WTC11 (cell line): Measurements from ENCODE around the gene GALNT9. TPM values are rescaled to one million over a fixed set of nuclear protein-coding genes. Genes with fewer than 3 reads are reported as not detected.

ENCODE experiments used
- ATAC-seq: fragments of 200-7000 bp; cut with Tn5 transposase; 2 replicates; pipeline ENCODE4 v1.10.0; 2021; ENCODE audit warnings: mild to moderate bottlenecking, moderate library complexity
- CTCF ChIA-PET: fragments of 300-600 bp; sonication (Branson Sonifier 250); formaldehyde crosslinking; loops from one replicate; lab custom pipeline; 2021; ENCODE audit warnings: antibody characterized with exemption; lab: Charles Lee
- POLR2A ChIA-PET: fragments of 350-600 bp; sonication (Branson Sonifier 250); formaldehyde crosslinking; loops from one replicate; lab custom pipeline; 2021; ENCODE audit warnings: antibody characterized with exemption; lab: Charles Lee
- DNase-seq: peaks from one replicate; pipeline ENCODE4 v3.0.0; 2021; ENCODE audit warnings: low spot score
- H3K27ac Mint-ChIP-seq: 2 replicates; pipeline ENCODE4 v1.8.0; 2021; ENCODE audit warnings: mixed read lengths
- H3K27me3 Mint-ChIP-seq: 2 replicates; pipeline ENCODE4 v1.8.0; 2021; ENCODE audit warnings: low read depth, mild to moderate bottlenecking, moderate library complexity, mixed read lengths
- H3K36me3 Mint-ChIP-seq: 2 replicates; pipeline ENCODE4 v1.8.0; 2021; ENCODE audit warnings: mixed read lengths
- H3K4me1 Mint-ChIP-seq: 2 replicates; pipeline ENCODE4 v1.8.0; 2022; ENCODE audit warnings: mixed read lengths
- H3K4me3 Mint-ChIP-seq: 2 replicates; pipeline ENCODE4 v1.8.0; 2021; ENCODE audit warnings: mild to moderate bottlenecking, moderate library complexity, mixed read lengths
- H3K9me3 Mint-ChIP-seq: 2 replicates; pipeline ENCODE4 v1.8.0; 2021; ENCODE audit warnings: mixed read lengths
- ESRRA ChIP-seq: sonication (generic); formaldehyde crosslinking; IDR thresholded peaks from 2 replicates; pipeline ENCODE4 v1.8.1; 2022; ENCODE audit warnings: mild to moderate bottlenecking, missing genetic modification reagents, borderline replicate concordance
- FOXK1 ChIP-seq: sonication (generic); formaldehyde crosslinking; IDR thresholded peaks from 2 replicates; pipeline ENCODE4 v1.8.0; 2022; ENCODE audit warnings: mild to moderate bottlenecking, moderate library complexity, missing genetic modification reagents
- GABPB1 ChIP-seq: sonication (generic); formaldehyde crosslinking; IDR thresholded peaks from 2 replicates; pipeline ENCODE4 v1.8.1; 2023; ENCODE audit warnings: mild to moderate bottlenecking, missing genetic modification reagents
- JUN ChIP-seq: sonication (generic); formaldehyde crosslinking; IDR thresholded peaks from 2 replicates; pipeline ENCODE4 v1.8.0; 2023; ENCODE audit warnings: mild to moderate bottlenecking, missing genetic modification reagents
- MAX ChIP-seq: sonication (generic); formaldehyde crosslinking; IDR thresholded peaks from 2 replicates; pipeline ENCODE4 v1.8.0; 2022; ENCODE audit warnings: mild to moderate bottlenecking, missing genetic modification reagents
- MYBL2 ChIP-seq: sonication (generic); formaldehyde crosslinking; IDR thresholded peaks from 2 replicates; pipeline ENCODE4 v1.8.1; 2023; ENCODE audit warnings: mild to moderate bottlenecking, moderate library complexity, missing genetic modification reagents
- NFYB ChIP-seq: sonication (generic); formaldehyde crosslinking; conservative IDR thresholded peaks from 2 replicates; pipeline ENCODE4 v1.8.0; 2022; ENCODE audit warnings: low read depth, missing genetic modification reagents
- PRRX2 ChIP-seq: fragments of 250-450 bp; sonication (Bioruptor Pico); IDR thresholded peaks from 2 replicates; pipeline ENCODE4 v1.8.0; 2021; ENCODE audit warnings: mild to moderate bottlenecking
- SOX15 ChIP-seq: fragments of 250-450 bp; sonication (Bioruptor Pico); IDR thresholded peaks from 2 replicates; pipeline ENCODE4 v1.9.0; 2021; ENCODE audit warnings: mild to moderate bottlenecking
- TEAD1 ChIP-seq: sonication (generic); formaldehyde crosslinking; IDR thresholded peaks from 2 replicates; pipeline ENCODE4 v1.8.0; 2022; ENCODE audit warnings: mild to moderate bottlenecking, missing genetic modification reagents
- TEAD4 ChIP-seq: sonication (generic); formaldehyde crosslinking; IDR thresholded peaks from 2 replicates; pipeline ENCODE4 v1.8.0; 2022; ENCODE audit warnings: mild to moderate bottlenecking, missing genetic modification reagents
- ZNF263 ChIP-seq: sonication (generic); formaldehyde crosslinking; IDR thresholded peaks from 2 replicates; pipeline ENCODE4 v1.8.1; 2022; ENCODE audit warnings: low read depth, mild to moderate bottlenecking, moderate library complexity, missing genetic modification reagents
- total RNA-seq: library from RNA; stranded (reverse); gene quantifications from 3 replicates; pipeline ENCODE4 v1.2.3, GENCODE V29; 2021
- TF ChIP-seq, protein P1 (sequence below): sonication (generic); formaldehyde crosslinking; IDR thresholded peaks from 2 replicates; pipeline ENCODE4 v1.8.0; 2022; ENCODE audit warnings: mild to moderate bottlenecking, missing genetic modification reagents
- TF ChIP-seq, protein P2 (sequence below): sonication (generic); formaldehyde crosslinking; IDR thresholded peaks from 2 replicates; pipeline ENCODE4 v1.8.0; 2023; ENCODE audit warnings: missing genetic modification reagents
- TF ChIP-seq, protein P3 (sequence below): sonication (generic); formaldehyde crosslinking; IDR thresholded peaks from 2 replicates; pipeline ENCODE4 v1.8.1; 2022; ENCODE audit warnings: low read depth, missing genetic modification reagents, borderline replicate concordance

GALNT9 gene
- total RNA-seq, 1 experiment from 2014 or later = 0.90 TPM

GRCh38 chr12:132162508-132163031 lies 166.8 kb downstream of the GALNT9 start (continued):
- no peak for TF ChIP-seq MAX (CRISPR knock-in tag)
- TF ChIP-seq, protein P1, sequence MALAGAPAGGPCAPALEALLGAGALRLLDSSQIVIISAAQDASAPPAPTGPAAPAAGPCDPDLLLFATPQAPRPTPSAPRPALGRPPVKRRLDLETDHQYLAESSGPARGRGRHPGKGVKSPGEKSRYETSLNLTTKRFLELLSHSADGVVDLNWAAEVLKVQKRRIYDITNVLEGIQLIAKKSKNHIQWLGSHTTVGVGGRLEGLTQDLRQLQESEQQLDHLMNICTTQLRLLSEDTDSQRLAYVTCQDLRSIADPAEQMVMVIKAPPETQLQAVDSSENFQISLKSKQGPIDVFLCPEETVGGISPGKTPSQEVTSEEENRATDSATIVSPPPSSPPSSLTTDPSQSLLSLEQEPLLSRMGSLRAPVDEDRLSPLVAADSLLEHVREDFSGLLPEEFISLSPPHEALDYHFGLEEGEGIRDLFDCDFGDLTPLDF = no peak

DNA sequence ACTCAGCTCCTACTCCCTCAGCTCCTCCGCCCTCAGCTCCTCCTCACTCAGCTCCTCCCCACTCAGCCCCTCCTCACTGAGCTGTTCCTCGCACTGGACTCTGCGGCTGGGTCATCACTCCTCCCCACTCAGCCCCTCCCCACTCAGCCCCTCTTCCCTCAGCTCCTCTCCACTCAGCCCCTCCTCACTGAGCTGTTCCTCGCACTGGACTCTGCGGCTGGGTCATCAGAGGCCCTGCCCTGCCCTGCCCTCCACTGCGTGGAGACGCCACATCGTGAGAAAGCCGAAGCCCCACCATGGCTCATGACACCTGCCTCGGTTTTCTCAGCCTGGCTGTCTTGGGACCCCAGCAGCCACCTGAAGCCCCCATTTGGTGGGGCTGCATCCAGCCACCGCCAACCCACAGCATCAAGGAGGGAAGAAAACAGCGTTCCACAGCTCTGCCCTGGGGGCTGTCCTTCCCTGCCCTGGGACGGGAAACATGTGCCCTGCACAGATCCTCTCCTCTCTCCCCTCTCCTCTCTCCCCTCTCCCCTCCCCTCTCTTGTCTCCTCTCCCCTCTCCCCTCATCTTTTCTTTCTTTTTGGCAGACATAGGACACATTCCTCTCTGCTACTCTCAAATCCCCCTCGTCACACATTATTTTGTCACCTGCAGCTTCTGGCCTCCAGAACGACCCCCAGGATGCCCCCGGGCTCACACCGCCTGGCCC lies 167.4 kb downstream of the GALNT9 start:
- TF ChIP-seq TEAD1 = no peak
- no peak for TF ChIP-seq SOX15 (CRISPR knock-in tag)
- TF ChIP-seq FOXK1 = no peak
- TF ChIP-seq MYBL2 = no peak
- TF ChIP-seq JUN (CRISPR knock-in tag) = no peak
- TF ChIP-seq, protein P2, sequence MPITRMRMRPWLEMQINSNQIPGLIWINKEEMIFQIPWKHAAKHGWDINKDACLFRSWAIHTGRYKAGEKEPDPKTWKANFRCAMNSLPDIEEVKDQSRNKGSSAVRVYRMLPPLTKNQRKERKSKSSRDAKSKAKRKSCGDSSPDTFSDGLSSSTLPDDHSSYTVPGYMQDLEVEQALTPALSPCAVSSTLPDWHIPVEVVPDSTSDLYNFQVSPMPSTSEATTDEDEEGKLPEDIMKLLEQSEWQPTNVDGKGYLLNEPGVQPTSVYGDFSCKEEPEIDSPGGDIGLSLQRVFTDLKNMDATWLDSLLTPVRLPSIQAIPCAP (CRISPR knock-in tag) = no peak
- TF ChIP-seq, protein P3, sequence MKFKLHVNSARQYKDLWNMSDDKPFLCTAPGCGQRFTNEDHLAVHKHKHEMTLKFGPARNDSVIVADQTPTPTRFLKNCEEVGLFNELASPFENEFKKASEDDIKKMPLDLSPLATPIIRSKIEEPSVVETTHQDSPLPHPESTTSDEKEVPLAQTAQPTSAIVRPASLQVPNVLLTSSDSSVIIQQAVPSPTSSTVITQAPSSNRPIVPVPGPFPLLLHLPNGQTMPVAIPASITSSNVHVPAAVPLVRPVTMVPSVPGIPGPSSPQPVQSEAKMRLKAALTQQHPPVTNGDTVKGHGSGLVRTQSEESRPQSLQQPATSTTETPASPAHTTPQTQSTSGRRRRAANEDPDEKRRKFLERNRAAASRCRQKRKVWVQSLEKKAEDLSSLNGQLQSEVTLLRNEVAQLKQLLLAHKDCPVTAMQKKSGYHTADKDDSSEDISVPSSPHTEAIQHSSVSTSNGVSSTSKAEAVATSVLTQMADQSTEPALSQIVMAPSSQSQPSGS (CRISPR knock-in tag) = no peak
- CTCF ChIA-PET = interaction anchor here (0.6 to 3.4 kb wide), 11 partner anchors 9 to 399 kb away, joined by 3 to 32 read pairs (median 4); no protein-coding TSS in a partner anchor
- DNase-seq = no peak
- Mint-ChIP-seq H3K4me1 (no peaks in the 10 kb centered on the region), H3K9me3 (peaks cover 11% of the 10 kb centered on the region), H3K4me3 (no peak overlapping the region), H3K36me3 (no peaks in the 10 kb centered on the region), H3K27ac (no peak overlapping the region), H3K27me3 (peaks cover 12% of the 10 kb centered on the region)
- POLR2A ChIA-PET = no interaction called here
- no peak for ATAC-seq

GRCh38 chr12:132161036-132161781 lies 168.2 kb downstream of the GALNT9 start:
- H3K36me3 Mint-ChIP-seq = no peaks in the 10 kb centered on the region
- H3K27me3 Mint-ChIP-seq = peaks cover 12% of the 10 kb centered on the region
- no peaks in the 10 kb centered on the region for H3K4me1 Mint-ChIP-seq
- H3K9me3 Mint-ChIP-seq = peaks cover 6% of the 10 kb centered on the region
- peak; percentile 84 for TF ChIP-seq ZNF263 (CRISPR knock-in tag)
- no peak for TF ChIP-seq NFYB
- ATAC-seq = no peak; the same call in 1 of the 2 replicates
- DNase-seq = no peak
- no peak overlapping the region for H3K27ac Mint-ChIP-seq
- ChIA-PET POLR2A (no interaction called here), CTCF (interaction anchor here (0.6 to 3.4 kb wide), 10 partner anchors 8 to 400 kb away, joined by 3 to 32 read pairs (median 4); no protein-coding TSS in a partner anchor)
- no peak overlapping the region for H3K4me3 Mint-ChIP-seq

DNA sequence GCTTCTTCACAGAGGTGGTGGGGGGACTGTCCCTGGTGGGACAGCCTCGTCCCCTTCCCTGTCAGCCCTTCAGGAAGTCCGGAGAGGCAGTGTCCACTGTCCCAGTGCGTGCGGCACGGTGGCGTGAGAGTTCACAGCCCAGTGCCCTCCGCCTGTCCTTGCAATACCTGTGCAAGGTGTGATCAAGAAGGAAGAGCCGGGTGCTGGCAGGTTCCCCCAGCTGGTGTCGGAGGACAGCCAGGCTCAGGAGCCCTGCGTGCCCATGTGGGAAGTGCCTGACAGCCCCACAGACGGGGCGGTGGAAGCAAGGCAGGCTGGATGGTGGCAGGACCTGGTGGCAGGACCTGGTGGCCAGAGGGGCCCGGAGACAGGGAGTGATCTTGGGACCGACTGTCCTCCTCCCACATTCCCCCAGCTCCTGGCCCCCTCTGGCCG lies 168.8 kb downstream of the GALNT9 start:
- POLR2A ChIA-PET = no interaction called here
- no peak overlapping the region for H3K27ac Mint-ChIP-seq
- H3K9me3 Mint-ChIP-seq = no peaks in the 10 kb centered on the region
- no peaks in the 10 kb centered on the region for H3K4me1 Mint-ChIP-seq
- H3K4me3 Mint-ChIP-seq = no peak overlapping the region
- TF ChIP-seq TEAD4 (CRISPR knock-in tag) = no peak
- no peak for TF ChIP-seq GABPB1 (CRISPR knock-in tag)
- TF ChIP-seq ESRRA (CRISPR knock-in tag) = no peak
- no peak for TF ChIP-seq PRRX2 (CRISPR knock-in tag)
- peaks cover 12% of the 10 kb centered on the region for H3K27me3 Mint-ChIP-seq
- ATAC-seq (no peak), DNase-seq (no peak)
- no peaks in the 10 kb centered on the region for H3K36me3 Mint-ChIP-seq
- CTCF ChIA-PET = interaction anchor here (0.7 to 3.4 kb wide), 5 partner anchors 50 to 400 kb away, joined by 3 to 32 read pairs (median 6); no protein-coding TSS in a partner anchor
